OCI-LY1 (cell line): ENCODE measurements around the gene HOXC13.

Source experiments
- H2AFZ ChIP-seq: fragments of 200-600 bp; sonication (generic), shearing (Covaris generic); 2 replicates; pipeline ENCODE4 v1.6.0; 2014; ENCODE audit warnings: antibody characterized with exemption, mild to moderate bottlenecking, low read length
- H3F3A ChIP-seq: fragments of 200-600 bp; sonication (generic), shearing (Covaris generic); 2 replicates; pipeline ENCODE4 v1.6.0; 2014; ENCODE audit warnings: mild to moderate bottlenecking, antibody characterized with exemption, low read length, moderate library complexity; ENCODE audit not compliant: insufficient read depth
- H3K27ac ChIP-seq: fragments of 200-600 bp; sonication (generic); 2 replicates; pipeline ENCODE4 v1.5.1; 2014; ENCODE audit warnings: low read length, mixed run types, mild to moderate bottlenecking, low read depth; ENCODE audit not compliant: poor library complexity, severe bottlenecking
- H3K27me3 ChIP-seq: fragments of 200-600 bp; sonication (generic); 2 replicates; pipeline ENCODE4 v1.6.0; 2014; ENCODE audit warnings: antibody characterized with exemption, mild to moderate bottlenecking, low read length, moderate library complexity; ENCODE audit not compliant: insufficient read depth
- H3K36me3 ChIP-seq: fragments of 200-600 bp; sonication (generic); 2 replicates; pipeline ENCODE4 v1.6.1; 2014; ENCODE audit warnings: mild to moderate bottlenecking, antibody characterized with exemption, low read length, moderate library complexity, mixed read lengths; ENCODE audit not compliant: insufficient read depth
- H3K4me1 ChIP-seq: fragments of 200-600 bp; sonication (generic); 2 replicates; pipeline ENCODE4 v1.5.1; 2014; ENCODE audit warnings: mild to moderate bottlenecking, low read length, moderate library complexity; ENCODE audit not compliant: insufficient read depth, severe bottlenecking
- H3K4me2 ChIP-seq: fragments of 200-600 bp; sonication (generic), shearing (Covaris generic); 2 replicates; pipeline ENCODE4 v1.6.1; 2014; ENCODE audit warnings: low read length
- H3K4me3 ChIP-seq: fragments of 200-600 bp; sonication (generic); 2 replicates; pipeline ENCODE4 v1.5.1; 2014; ENCODE audit warnings: low read length, low read depth, mild to moderate bottlenecking, mixed read lengths; ENCODE audit not compliant: poor library complexity, severe bottlenecking
- H3K79me2 ChIP-seq: fragments of 200-600 bp; shearing (Covaris generic); 2 replicates; pipeline ENCODE4 v1.6.1; 2016; ENCODE audit warnings: mixed run types, low read length, mixed read lengths; ENCODE audit not compliant: insufficient read depth
- H3K9ac ChIP-seq: fragments of 200-600 bp; sonication (generic), shearing (Covaris generic); 2 replicates; pipeline ENCODE4 v1.6.1; 2014; ENCODE audit warnings: mild to moderate bottlenecking, low read length, mixed read lengths
- H3K9me2 ChIP-seq: fragments of 200-600 bp; sonication (generic), shearing (Covaris generic); 2 replicates; pipeline ENCODE4 v1.6.1; 2014; ENCODE audit warnings: low read depth, mild to moderate bottlenecking, low read length, mixed read lengths
- H3K9me3 ChIP-seq: fragments of 200-600 bp; shearing (Covaris generic); 2 replicates; pipeline ENCODE4 v1.6.1; 2014; ENCODE audit warnings: low read length, mixed read lengths
- H4K20me1 ChIP-seq: fragments of 200-600 bp; sonication (generic), shearing (Covaris generic); 2 replicates; pipeline ENCODE4 v1.6.0; 2016; ENCODE audit warnings: mild to moderate bottlenecking, low read length; ENCODE audit not compliant: insufficient read depth
- EZH2 ChIP-seq: fragments of 200-600 bp; sonication (generic), shearing (Covaris generic); IDR thresholded peaks from 2 replicates; pipeline ENCODE4 v1.8.0; 2017; ENCODE audit warnings: borderline replicate concordance, mixed run types, mild to moderate bottlenecking, antibody characterized with exemption, low read length, moderate library complexity, mixed read lengths
- TF ChIP-seq, protein P1 (sequence below): fragments of 200-600 bp; sonication (generic), shearing (Covaris generic); IDR thresholded peaks from 2 replicates; pipeline ENCODE4 v1.5.1; 2017; ENCODE audit warnings: mild to moderate bottlenecking, antibody characterized with exemption, low read length, moderate library complexity, mixed read lengths

The HOXC13 gene

DNA sequence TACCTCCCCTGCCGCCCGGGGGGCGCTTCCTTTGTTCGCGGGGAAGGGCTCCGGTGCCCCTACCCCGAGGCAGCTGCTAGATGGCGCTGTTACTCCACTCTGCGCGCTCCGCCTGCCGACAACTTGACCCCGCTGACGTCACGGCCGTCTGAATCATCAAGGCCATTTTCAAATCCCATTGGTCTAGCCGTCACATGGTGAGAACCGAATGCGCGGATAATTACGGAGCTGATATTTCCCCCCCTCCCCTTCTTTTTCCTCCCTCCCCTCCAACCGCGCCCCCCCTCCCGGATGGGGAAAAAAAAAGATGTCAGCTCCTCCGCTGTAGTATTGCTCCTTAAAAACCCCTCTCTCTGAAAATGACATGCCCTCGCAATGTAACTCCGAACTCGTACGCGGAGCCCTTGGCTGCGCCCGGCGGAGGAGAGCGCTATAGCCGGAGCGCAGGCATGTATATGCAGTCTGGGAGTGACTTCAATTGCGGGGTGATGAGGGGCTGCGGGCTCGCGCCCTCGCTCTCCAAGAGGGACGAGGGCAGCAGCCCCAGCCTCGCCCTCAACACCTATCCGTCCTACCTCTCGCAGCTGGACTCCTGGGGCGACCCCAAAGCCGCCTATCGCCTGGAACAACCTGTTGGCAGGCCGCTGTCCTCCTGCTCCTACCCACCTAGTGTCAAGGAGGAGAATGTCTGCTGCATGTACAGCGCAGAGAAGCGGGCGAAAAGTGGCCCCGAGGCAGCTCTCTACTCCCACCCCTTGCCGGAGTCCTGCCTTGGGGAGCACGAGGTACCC lies 46.5 kb downstream of the HOXC13 start, which contains the start of gene HOXC10:
Gene HOXC10, plus strand, starts transcription at position 246 of the 791 bp plus-strand sequence. Its CDS starts 114 bp downstream, at position 360.
- no peak within 1 kb of the TSS for H3K27ac ChIP-seq
- no peaks in the 10 kb centered on the region for H3K36me3 ChIP-seq
- no peaks in the 10 kb centered on the region for H3K9me2 ChIP-seq
- H3K79me2 ChIP-seq = no peaks in the 10 kb centered on the region
- peak within 1 kb of the TSS; percentile 41 for H3K4me2 ChIP-seq
- TF ChIP-seq EZH2 = no peak
- TF ChIP-seq, protein P1, sequence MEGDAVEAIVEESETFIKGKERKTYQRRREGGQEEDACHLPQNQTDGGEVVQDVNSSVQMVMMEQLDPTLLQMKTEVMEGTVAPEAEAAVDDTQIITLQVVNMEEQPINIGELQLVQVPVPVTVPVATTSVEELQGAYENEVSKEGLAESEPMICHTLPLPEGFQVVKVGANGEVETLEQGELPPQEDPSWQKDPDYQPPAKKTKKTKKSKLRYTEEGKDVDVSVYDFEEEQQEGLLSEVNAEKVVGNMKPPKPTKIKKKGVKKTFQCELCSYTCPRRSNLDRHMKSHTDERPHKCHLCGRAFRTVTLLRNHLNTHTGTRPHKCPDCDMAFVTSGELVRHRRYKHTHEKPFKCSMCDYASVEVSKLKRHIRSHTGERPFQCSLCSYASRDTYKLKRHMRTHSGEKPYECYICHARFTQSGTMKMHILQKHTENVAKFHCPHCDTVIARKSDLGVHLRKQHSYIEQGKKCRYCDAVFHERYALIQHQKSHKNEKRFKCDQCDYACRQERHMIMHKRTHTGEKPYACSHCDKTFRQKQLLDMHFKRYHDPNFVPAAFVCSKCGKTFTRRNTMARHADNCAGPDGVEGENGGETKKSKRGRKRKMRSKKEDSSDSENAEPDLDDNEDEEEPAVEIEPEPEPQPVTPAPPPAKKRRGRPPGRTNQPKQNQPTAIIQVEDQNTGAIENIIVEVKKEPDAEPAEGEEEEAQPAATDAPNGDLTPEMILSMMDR = peak; percentile 73
- H3K9me3 ChIP-seq = no peaks in the 10 kb centered on the region
- peaks cover 7% of the 10 kb centered on the region for H3K4me1 ChIP-seq
- H2AFZ ChIP-seq = no peak within 1 kb of the TSS
- H4K20me1 ChIP-seq = no peaks in the 10 kb centered on the region
- H3K9ac ChIP-seq = no peak within 1 kb of the TSS
- H3K4me3 ChIP-seq = no peak within 1 kb of the TSS
- H3K27me3 ChIP-seq = peaks cover 6% of the 10 kb centered on the region
- no peaks in the 10 kb centered on the region for H3F3A ChIP-seq

DNA sequence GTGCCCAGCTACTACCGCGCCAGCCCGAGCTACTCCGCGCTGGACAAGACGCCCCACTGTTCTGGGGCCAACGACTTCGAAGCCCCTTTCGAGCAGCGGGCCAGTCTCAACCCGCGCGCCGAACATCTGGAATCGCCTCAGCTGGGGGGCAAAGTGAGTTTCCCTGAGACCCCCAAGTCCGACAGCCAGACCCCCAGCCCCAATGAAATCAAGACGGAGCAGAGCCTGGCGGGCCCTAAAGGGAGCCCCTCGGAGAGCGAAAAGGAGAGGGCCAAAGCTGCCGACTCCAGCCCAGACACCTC lies 47.0 kb downstream of the HOXC13 start:
- Histone ChIP-seq H3K27ac (no peak overlapping the region), H3K27me3 (peaks cover 6% of the 10 kb centered on the region), H3K36me3 (no peaks in the 10 kb centered on the region), H2AFZ (no peak overlapping the region), H3K9me3 (no peaks in the 10 kb centered on the region), H3F3A (no peaks in the 10 kb centered on the region), H3K4me3 (no peak overlapping the region), H3K9ac (no peak overlapping the region), H3K9me2 (no peaks in the 10 kb centered on the region), H3K79me2 (no peaks in the 10 kb centered on the region), H4K20me1 (no peaks in the 10 kb centered on the region), H3K4me1 (peaks cover 7% of the 10 kb centered on the region), H3K4me2 (no peak overlapping the region)
- TF ChIP-seq, protein P1 = no peak
- TF ChIP-seq EZH2 = no peak

DNA sequence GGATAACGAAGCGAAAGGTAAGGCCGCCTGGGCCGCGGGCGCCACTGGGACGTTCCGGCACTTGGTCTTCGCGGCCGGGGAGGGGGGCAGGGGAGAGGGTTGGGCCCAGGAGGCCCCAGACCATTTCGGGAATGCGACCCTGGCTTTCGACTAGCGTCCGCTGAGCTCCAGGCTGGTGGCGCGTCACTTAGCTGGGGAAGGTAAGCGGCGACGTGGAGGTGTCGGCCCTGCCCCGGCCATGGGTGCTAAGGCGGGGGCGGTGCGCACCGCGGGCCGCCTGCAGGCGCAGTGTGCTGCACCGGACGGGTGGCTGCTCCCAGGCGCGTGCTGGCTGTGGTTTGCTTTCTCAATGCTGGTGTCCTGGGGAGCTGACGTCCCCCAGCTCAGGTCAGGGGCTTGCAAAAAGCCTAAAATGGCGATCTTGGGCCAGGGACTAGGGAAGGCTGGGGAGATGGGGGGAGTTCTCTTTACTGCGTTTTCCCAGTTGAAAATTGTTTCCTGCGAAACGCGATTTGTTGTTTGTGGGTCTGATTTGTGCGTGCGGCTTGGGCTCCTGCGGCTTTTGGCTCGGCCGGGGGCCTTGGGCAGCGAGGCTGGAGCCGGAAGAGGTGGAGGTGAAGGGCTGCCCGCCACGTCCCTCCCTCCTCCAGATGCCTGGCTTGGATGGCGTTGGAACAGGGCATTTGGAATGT lies 47.5 kb downstream of the HOXC13 start:
- no peaks in the 10 kb centered on the region for H3F3A ChIP-seq
- H3K27ac ChIP-seq = no peak overlapping the region
- no peak overlapping the region for H3K4me3 ChIP-seq
- H3K36me3 ChIP-seq = no peaks in the 10 kb centered on the region
- no peaks in the 10 kb centered on the region for H4K20me1 ChIP-seq
- TF ChIP-seq EZH2 = no peak
- TF ChIP-seq, protein P1 = no peak
- H3K9ac ChIP-seq = no peak overlapping the region
- H3K79me2 ChIP-seq = no peaks in the 10 kb centered on the region
- no peak overlapping the region for H3K4me2 ChIP-seq
- peaks cover 6% of the 10 kb centered on the region for H3K27me3 ChIP-seq
- H3K9me3 ChIP-seq = no peaks in the 10 kb centered on the region
- H3K9me2 ChIP-seq = no peaks in the 10 kb centered on the region
- H3K4me1 ChIP-seq = peaks cover 7% of the 10 kb centered on the region
- H2AFZ ChIP-seq = no peak overlapping the region
